TTC549 (cell line): ENCODE results near the gene DRAP1.

Experiments used
- FAIRE-seq: peaks from 2 replicates; lab custom pipeline; 2012; peaks lifted over from hg19 to GRCh38; lab: Jason Lieb, UNC

The DRAP1 gene

DNA sequence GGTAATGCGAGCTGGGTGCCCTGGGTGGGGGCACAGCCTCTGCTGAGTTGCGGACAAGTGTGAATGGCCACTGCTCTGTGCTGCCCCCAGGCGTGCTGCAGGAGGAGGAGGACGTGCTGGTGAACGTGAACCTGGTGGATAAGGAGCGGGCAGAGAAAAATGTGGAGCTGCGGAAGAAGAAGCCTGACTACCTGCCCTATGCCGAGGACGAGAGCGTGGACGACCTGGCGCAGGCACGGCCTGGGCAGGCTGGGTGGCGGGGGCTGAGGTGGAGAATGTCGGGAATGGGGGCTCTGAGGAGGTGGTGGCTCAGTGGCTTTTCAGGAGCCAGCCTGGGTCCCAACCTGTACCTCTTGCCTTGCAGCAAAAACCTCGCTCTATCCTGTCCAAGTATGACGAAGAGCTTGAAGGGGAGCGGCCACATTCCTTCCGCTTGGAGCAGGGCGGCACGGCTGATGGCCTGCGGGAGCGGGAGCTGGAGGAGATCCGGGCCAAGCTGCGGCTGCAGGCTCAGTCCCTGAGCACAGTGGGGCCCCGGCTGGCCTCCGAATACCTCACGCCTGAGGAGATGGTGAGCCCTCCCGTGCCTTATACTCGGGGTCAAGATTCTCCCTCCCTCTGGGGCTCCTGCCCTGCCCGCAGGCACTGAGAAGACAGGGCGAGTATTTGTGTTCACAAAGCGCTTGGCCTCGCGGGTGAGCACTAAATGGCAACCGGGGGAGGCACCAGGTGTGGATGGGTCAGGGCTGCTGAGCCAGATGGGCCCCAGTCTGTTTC is 46.9 kb downstream of the DRAP1 start:
- FAIRE-seq = no peak

DNA sequence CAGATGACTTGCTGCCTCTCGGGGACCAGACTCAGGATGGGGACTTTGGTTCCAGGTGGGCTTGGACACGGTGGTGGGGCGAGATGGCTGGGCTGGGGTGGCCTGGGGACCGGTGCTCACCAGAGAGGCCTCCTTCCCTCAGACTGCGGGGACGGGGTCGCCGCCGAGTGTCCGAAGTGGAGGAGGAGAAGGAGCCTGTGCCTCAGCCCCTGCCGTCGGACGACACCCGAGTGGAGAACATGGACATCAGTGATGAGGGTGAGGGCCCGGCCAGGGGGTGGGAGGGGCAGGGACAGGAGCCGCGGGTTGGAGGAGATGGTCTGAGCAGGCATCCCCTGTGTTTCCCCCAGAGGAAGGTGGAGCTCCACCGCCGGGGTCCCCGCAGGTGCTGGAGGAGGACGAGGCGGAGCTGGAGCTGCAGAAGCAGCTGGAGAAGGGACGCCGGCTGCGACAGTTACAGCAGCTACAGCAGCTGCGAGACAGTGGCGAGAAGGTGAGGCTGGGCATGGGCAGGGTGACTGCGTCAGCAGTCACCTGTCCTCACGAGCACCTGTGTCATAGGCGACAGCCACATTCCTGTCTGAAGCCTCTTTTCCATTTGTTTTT is 48.2 kb downstream of the DRAP1 start:
- no peak for FAIRE-seq

DNA sequence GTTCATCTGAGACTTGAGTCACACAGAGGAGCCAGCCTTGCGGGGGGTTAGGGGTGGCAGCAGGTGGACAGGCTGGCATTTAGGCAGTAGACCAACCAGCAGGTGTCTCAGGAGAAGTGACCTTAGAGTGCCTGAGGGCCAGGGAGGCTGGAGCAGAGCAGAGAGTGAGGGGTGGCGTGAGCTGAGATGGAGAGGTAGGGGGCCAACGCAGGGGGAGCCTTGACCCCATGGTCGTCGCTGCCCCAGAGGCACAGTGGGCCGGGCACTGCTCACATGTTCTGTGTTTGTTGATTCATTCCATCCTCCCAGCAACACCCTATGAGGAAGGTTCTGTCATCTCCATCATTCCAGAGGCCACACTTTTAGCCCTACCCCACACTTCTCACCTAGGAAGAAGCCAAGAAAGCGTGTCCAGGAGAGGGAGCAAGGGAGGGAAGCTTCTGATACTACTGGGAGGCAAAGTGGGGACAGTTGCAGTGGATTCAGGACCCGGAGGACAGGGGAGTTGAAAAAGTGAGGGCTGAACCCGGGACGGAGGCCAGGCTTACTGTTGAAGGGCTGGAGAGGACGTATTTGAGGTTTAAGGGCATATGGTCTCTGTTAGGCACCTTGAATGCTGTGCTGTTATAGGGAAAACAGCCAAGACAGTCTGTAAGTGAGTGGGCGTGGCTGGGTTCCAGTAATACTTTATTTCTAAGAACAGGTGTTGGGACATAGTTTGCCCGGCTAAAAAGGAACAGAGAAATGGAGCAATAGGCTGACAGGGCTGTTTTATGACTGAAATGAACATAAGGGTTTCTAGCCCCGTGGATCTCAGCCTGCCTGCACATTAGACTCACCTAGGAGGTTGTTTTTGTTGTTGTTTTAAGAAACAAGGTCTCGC is 49.6 kb downstream of the DRAP1 start:
- FAIRE-seq = no peak
